GM18858 (cell line): ENCODE data around the gene TJP3.
"Not testable (repeated sequence)": the region's sequence is repeated elsewhere in the genome, so short reads cannot be mapped to it uniquely, and the experiment has no call there.

ENCODE experiments used
- ATAC-seq: cut with Tn5 transposase; IDR thresholded peaks from one replicate; pipeline ENCODE4 v1.9.1; 2021; ENCODE audit not compliant: unreplicated experiment

The TJP3 gene

GRCh38 chr19:3708207-3708931 is at the start of gene TJP3:
Gene TJP3, plus strand, starts transcription at chr19:3708384. Its CDS starts 20,049 bp downstream, at chr19:3728433.
- no peak for ATAC-seq

- ATAC-seq: no peak
Observed at GRCh38 chr19:3658870-3659745, 49.1 kb upstream of the TJP3 start.

GRCh38 chr19:3659746-3660112 is 48.5 kb upstream of the TJP3 start:
- no peak for ATAC-seq

DNA sequence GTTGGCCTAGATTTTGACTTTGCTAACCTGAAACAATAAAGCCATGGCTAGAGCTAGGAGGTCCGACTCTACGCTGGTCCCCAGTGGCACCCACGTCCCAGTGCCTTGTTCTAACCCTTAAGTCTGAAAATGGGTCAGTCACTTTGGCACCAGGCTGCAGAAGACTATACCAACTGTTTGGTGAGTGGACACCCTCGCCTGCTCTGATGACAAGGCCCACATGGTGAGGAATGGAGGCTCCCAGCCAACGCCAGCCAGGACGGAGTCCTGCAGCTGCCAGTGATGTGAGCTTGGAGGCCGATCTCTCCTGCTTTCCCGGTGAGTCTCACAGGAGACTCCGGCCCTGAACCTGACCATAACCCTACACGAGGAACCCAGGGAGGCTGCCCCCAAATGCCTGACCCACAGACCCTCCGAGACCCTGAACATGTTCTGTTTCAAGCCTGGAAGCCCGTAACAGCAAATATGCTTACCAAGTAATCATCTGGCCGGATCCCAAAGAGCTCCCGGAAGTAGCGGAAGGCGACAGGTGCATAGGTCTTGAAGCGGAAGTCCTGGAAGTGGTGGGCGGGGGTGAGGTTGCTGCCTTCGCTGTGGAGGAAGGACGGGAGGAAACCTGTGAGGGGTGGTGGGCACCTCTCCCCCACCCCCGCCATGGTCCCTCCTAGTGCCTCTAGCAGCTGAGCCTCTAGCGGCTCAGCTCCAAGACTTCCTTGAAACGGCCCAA is 47.5 kb upstream of the TJP3 start:
- no peak for ATAC-seq

DNA sequence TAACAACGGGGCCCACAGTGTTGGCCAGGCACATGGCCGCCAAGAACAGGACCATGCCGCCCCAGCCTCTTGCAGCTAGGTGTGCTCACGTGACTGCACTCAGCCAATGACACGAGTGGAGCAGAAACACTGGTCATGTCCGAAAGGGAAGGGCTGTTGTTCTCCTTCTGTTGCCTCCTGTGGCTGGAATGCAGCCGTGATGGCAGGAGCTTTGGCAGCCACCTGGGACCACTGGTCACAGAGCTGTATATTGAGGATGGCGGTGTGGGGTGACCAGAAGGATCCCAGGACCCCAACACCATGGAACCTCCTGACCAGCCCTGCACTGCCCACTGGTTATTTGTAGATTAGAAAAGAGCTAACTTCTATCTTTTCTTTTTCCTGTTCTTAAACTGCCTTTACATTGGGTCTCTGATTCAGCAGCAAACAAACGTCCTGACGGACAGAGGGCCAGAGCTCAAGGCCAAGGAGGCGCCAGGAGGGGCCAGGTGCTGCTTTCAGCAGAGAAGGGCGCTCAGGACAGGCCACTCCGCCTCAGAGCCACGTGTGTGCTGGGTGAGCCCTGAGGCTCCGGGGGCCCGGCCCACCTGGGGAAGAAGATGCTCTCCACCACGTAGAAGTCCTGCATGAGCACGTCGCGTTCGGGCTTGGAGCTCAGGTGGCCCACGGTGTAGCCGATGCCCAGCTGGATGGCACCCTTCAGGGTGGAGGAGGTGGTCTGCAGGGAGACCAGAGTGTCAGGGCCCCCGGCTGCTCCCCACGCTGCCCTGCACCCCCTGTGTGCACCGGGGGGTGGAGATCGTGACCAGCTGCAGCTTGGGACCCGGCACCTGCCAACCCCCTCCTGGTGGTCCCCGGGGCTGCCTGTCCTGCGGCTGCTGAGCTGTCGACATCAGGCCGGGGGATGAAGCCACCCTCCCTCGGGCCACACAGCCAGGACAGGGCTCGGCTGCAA is 46.6 kb upstream of the TJP3 start:
- no peak for ATAC-seq

DNA sequence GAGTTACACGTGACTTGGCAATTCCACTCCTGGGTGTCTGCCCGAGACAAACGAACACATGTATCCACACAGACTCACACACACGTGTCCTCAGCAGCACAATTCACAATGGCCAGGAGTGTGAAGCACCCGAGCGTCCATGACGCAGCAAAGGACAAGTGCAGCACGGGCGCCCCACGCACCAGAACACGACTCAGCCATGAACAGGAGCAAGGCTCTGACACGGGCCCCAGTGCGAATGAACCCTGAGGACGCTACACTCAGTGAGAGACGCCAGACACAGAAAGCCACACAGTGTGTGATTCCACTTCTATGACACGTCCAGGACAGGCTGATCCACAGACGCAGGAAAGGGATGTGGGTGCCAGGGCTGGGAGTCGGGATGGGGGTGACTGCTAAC is 44.3 kb upstream of the TJP3 start:
- no peak for ATAC-seq

GRCh38 chr19:3664879-3665642 is 43.1 kb upstream of the TJP3 start:
- ATAC-seq: no peak

DNA sequence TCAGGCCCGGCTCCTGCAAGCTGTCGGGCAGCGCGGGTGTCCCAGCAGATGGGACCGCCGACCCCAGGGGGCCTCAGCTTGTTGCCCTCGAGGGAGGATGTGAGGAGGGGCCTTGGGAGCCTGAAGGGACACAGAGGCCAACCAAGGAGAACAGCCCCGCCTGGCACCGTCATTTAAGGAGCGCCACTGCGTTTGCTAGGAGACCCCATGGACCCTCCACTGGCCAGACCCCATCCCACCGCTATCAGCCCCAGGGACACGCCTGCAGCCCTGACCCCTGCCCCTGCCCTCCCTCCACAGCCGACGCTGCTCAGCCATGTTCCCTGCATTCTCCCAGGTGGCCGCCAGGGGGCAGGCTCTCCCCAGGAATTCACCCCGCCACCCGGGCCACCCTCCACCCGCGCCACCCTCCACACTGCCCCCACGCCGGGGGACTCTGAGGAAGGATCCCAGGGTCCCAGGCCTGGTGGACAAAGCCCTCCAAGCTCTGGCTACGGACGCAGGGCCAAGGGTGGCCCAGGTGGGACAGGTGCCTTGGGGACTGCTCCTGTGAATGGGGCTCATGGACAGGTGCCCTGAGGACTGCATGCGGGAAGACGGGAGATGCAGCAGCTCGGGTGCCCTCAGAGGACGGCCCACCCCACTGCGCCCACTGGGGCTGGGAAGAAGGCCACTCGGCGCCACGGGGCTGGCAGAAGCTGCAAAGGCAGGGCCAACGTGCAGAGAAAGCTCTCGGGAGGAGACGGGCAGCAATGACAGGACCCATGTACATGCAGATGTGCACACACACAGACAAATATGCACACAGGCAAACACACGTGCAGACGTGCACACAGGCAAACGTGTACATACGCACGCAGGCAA is 42.3 kb upstream of the TJP3 start:
- ATAC-seq: no peak

GRCh38 chr19:3666545-3666856 is 41.7 kb upstream of the TJP3 start:
- ATAC-seq: not testable (repeated sequence)

DNA sequence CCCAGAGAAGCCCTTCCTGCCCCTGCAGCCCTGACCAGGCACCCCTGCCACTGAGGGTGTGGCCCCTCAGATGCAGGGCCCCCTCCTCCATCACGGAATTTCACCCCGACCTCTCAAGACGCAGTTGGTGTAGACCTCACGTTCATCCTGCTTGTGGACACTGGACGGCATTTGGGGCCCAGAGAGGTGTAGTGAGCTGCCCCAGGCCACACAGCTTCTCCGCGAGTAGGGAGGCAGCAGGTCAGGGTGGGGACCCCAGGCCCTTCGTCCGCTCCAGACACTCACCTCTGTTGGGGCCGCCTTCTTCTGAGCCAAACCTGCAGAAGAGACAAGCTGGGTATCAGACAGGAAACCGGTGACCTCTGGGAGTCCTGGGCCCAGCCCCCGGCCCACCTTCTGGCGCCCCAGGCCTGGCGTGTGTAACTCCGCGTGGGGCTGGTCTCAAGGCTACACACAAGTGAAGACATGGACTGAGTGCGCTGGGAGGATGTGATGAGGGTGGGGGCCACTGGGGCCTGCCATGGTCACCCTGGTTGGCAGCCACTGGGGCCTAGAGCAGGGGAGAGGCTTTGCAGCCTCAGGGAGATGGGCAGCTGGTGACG is 41.0 kb upstream of the TJP3 start:
- no peak for ATAC-seq

- no peak for ATAC-seq
Observed at GRCh38 chr19:3667766-3668165, 40.4 kb upstream of the TJP3 start.

DNA sequence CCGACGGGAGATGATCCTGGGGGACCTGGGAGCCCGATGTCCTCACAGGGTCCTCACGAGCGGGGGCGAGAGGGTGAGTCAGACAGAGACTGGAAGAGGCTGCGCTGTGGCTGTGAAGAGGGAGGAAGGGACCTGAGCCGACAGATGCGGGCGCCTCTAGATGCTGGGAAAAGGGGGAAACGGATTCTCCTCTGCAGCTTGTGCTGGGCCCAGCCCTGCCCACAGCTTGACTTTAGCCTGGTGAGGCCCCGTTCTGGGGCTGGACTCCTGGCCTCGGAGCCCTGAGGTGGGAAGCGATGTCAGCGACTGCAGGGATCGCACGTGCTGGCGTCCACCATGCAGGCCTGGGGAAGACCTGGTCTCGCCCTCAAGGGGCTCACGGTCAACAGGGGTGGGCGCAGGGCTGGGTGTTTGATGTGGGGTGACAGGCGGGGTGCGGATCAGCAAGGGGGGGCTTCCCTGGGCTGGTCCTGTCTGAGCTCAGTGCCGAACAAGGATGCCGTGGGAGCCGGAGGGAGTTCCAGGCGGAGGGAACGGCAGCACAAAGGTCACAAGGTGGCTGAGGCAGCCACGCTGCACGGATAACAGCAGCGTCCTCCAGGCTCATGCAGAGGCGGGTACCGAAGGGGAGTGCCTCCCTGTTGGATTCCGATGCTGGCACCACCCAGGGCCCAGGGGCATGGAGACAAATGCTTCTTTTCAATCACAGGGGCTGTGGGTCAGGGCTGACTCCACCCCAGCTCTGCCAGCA is 39.7 kb upstream of the TJP3 start:
- ATAC-seq: no peak

DNA sequence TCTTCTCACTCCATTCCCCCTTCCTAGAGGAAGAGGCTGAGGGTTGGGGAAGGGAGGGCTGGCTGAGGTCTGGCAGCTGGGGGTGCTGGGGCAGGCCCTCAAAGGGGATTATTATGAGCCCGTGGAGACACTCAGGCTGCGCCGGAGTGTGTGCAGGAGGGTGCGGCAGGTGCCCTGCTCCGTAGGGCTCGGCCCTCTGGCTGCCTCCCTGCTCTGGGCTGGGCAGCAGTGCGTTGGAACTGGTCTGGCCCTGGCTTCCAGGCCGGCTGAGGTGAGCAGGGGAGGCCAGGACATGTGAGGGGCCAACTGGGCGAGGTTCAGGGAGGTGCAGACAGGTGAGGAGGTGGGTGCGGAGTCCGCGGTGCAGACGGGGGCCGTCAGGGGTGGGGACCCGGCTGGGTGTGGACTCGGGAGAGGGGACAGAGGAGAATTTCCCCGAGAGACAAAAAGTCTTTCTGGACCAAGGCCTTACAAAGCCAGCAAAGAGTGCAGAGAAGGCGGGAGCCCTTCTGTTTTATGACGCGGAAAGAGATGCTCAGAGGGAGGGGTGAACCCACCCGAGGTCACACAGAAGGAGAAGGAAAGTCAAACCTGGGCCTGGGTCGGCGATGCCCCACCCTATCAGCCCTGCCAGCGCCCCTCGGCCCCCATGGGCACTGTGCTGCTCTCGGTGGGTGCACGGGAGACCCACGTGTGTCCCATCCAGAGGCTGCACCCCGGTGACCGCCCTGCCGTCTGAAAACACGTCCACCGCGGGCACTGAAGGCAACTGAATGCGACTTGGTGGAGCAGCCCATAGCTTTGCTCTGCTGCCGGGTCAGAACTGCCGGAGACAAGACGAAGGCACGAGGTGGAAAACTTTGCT is 38.9 kb upstream of the TJP3 start:
- no peak for ATAC-seq

- ATAC-seq: no peak
Observed at GRCh38 chr19:3669947-3670795, 38.0 kb upstream of the TJP3 start.

DNA sequence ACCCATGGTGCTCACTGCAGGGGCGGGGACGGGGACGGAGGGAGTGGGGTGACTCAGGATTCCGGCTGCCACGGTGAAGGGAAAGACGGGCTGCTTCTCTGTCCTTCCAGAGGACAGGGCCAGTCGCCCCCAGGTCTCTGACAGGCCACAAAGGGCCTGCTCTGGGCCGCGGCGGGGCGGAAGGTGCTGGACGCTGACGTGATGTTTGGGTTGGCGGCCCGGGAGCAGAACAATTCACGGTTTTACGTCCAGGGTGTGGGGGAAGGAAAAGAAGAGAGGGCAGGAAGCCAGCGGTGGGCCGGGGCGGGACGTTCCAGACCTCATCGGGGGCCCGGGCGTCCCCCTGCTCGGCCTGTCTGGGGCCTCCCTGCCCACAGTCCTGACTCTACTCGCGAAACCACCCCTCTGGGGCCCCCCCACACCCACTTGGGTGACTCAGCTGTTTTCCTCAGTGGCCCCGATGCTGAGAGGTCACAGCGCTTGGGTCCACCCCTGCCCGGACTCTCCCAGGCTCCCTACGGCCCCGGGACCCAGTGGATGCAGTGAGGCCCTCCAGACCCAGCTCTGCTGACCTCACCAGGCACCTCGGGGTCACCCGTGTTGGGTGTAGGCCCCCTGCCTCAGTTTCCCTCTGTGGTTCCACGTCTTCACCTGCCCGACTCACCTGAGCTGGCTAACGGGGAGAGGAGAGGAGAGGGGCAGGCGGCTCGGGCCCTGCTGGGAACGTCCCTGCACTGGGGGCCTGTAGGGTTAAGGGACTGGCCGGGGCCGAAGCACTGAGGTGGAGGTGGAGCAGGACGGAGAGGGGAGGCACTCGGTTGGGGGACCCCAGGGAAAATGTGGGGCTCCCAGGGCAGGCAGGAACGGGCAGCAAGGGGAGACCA is 37.1 kb upstream of the TJP3 start:
- no peak for ATAC-seq
